Prostate gland (tissue), 2 donors: Measurements from ENCODE around the gene ANKRD55. TPM values are rescaled to one million over a fixed set of nuclear protein-coding genes. Genes with fewer than 3 reads are reported as not detected.
"Not testable (repeated sequence)": the region's sequence is repeated elsewhere in the genome, so short reads cannot be mapped to it uniquely, and the experiment has no call there.

Experiments used
- DNase-seq: peaks from one replicate; pipeline ENCODE4 v3.0.0-alpha.2; 2019; ENCODE audit warnings: low spot score
- H3K27ac ChIP-seq, 2 donors: fragments of 200-600 bp; sonication (generic); 2 replicates each; pipeline ENCODE4 v1.5.1; 2017 to 2019
- H3K27me3 ChIP-seq: fragments of 200-600 bp; sonication (generic); replicated peaks from 2 replicates; pipeline ENCODE4 v1.5.1; 2019; ENCODE audit not compliant: insufficient read depth
- H3K36me3 ChIP-seq, 2 donors: fragments of 200-600 bp; sonication (generic); 1 replicate in 1 of 2; 2 replicates in 1 of 2; pipeline versions ENCODE4 v1.5.1 to v1.8.1; 2017 to 2019
- H3K4me1 ChIP-seq: fragments of 200-600 bp; sonication (generic); replicated peaks from 2 replicates; pipeline ENCODE4 v1.5.1; 2019
- H3K4me3 ChIP-seq, 2 donors: fragments of 200-600 bp; sonication (generic); 2 replicates each; pipeline ENCODE4 v1.5.1; 2017 to 2019
- H3K9me3 ChIP-seq: fragments of 200-600 bp; sonication (generic); 2 replicates; pipeline ENCODE4 v1.5.1; 2017
- POLR2A ChIP-seq: fragments of 450-650 bp; IDR thresholded peaks from one replicate; pipeline ENCODE4 v1.6.1; 2016; ENCODE audit warnings: antibody characterized with exemption, mild to moderate bottlenecking
- POLR2AphosphoS5 ChIP-seq: sonication (generic); formaldehyde crosslinking; IDR thresholded peaks from one replicate; pipeline ENCODE4 v1.6.1; 2017; ENCODE audit warnings: antibody characterized with exemption
- WGBS: methylation state at CpG from one replicate; pipeline ENCODE4 v1.1.5; 2018; 5-methylcytosine and 5-hydroxymethylcytosine counted together
- intact Hi-C: fragments of 100-400 bp; cut with DNase I; formaldehyde crosslinking; loops from one replicate; pipeline ENCODE4 v1.14.2; 2022
- total RNA-seq, 2 donors: library from RNA; depleted of rRNA; stranded (reverse); fragments of >200 nt; gene quantifications; one replicate each; pipeline ENCODE4 v1.1.0, GENCODE V29; 2016
- TF ChIP-seq, protein P1 (sequence below), 4 experiments: fragments of 200-600 bp in 2 of 4; fragments of 450-650 bp in 2 of 4; sonication (generic) in 2 of 4; IDR thresholded peaks; 1 replicate in 3 of 4; 2 replicates in 1 of 4; pipeline ENCODE4 v1.5.1; 2016 to 2019; ENCODE audit warnings: antibody characterized with exemption in 4 of 4, mild to moderate bottlenecking in 2 of 4, moderate library complexity in 2 of 4

Gene ANKRD55
- total RNA-seq, 2 donors from 2014 or later, result 1.1 TPM; not detected in 1

DNA sequence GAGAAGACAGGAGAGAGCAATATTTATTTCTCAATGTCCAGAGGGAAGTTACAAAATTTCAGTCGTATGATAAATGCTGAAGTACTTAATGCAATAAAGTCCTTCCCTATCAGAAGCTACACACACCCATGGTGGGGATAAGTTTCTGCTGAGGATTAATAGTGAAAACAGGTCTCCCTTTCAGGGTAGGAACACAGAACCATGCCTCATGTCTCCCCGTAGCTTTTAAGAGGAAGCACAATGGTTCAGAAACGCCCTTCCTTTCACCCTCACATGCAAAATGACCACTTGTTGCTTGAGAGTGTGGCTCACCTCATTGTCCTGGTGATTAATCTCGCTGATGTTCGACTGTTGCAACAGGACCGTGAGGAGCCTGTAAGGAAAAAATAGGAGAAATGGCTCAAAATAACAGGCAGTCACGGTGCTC lies 73.6 kb downstream of the ANKRD55 start:
- intact Hi-C loops, result no loop called here
- Histone ChIP-seq H3K9me3 (no peaks in the 10 kb centered on the region), H3K27ac (no peak overlapping the region), H3K4me1 (no peaks in the 10 kb centered on the region), H3K4me3 (no peak overlapping the region), H3K36me3 (no peaks in the 10 kb centered on the region), H3K27me3 (no peaks in the 10 kb centered on the region)
- TF ChIP-seq POLR2AphosphoS5 (no peak), POLR2A (no peak)
- TF ChIP-seq, protein P1, sequence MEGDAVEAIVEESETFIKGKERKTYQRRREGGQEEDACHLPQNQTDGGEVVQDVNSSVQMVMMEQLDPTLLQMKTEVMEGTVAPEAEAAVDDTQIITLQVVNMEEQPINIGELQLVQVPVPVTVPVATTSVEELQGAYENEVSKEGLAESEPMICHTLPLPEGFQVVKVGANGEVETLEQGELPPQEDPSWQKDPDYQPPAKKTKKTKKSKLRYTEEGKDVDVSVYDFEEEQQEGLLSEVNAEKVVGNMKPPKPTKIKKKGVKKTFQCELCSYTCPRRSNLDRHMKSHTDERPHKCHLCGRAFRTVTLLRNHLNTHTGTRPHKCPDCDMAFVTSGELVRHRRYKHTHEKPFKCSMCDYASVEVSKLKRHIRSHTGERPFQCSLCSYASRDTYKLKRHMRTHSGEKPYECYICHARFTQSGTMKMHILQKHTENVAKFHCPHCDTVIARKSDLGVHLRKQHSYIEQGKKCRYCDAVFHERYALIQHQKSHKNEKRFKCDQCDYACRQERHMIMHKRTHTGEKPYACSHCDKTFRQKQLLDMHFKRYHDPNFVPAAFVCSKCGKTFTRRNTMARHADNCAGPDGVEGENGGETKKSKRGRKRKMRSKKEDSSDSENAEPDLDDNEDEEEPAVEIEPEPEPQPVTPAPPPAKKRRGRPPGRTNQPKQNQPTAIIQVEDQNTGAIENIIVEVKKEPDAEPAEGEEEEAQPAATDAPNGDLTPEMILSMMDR (IDR thresholded peaks at IDR 0.05), result no peak
- DNase-seq, result no peak
- WGBS, result 83% methylated on average over 7 of the region's 7 CpGs

DNA sequence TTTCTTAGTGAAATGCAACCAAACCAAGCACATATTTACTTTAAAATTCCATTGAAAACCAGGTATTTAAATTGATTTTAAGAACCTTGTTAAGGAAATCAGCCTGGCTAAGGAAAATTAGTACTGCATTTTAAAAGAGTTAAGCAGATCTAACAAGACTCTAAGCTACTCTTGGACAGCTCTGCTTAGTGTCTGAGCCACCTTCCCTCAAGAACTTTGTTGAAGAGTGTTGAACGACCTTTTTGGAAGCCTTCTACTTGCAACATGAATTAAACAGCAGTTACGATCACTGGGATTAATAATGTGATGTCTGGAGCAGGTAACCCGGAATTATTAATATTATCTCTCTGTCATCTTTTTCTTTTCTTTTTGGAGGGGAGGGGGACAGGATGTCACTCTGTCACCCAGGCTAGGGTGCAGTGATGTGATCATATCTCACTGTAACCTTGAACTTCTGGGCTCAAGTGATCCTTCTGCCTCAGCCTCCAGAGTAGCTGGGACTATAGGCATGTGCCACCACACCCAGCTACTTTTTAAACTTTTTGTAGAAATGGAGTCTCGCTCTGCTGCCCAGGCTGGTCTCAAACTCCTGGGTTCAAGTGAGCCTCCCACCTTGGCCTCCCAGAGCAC lies 74.7 kb downstream of the ANKRD55 start:
- Histone ChIP-seq H3K36me3 (no peaks in the 10 kb centered on the region), H3K9me3 (no peaks in the 10 kb centered on the region), H3K27me3 (no peaks in the 10 kb centered on the region), H3K4me3 (no peak overlapping the region), H3K4me1 (no peaks in the 10 kb centered on the region), H3K27ac (no peak overlapping the region)
- no peak for DNase-seq
- no peak for TF ChIP-seq POLR2A
- no peak for TF ChIP-seq POLR2AphosphoS5
- intact Hi-C loops, result no loop called here
- WGBS, result 93% methylated on average over 4 of the region's 4 CpGs

- H3K9me3 ChIP-seq, intact Hi-C loops, DNase-seq, H3K27ac ChIP-seq, H3K4me1 ChIP-seq, H3K27me3 ChIP-seq, H3K4me3 ChIP-seq, H3K36me3 ChIP-seq: not testable (repeated sequence)
- 92% methylated on average over 5 of the region's 5 CpGs for WGBS
Observed at GRCh38 chr5:56157191-56157621, 75.9 kb downstream of the ANKRD55 start.

DNA sequence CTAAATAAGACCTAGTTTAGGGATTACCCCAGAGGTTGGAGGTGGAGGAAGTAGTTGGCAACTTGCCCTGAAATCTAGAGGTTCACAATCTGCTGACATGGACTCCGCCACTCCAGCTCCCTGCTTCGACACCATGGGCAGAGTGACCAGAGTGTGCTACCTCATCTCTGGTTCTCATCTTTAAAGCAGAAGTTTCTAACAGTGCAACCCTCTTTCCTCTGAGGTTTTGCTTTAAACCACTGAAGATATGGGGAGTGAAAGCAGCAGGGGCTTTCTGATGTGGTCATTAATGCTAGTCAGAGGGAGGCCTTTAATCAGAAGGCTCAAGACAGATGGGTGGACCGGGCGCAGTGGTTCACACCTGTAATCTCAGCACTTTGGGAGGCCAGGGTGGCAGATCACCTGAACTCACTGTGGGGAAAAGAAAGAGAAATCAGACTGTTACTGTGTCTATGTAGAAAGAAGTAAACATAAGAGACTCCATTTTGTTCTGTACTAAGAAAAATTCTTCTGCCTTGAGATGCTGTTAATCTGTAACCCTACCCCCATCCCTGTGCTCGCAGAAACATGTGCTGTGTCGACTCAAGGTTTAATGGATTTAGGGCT lies 76.4 kb downstream of the ANKRD55 start:
- H3K27me3 ChIP-seq, H3K4me1 ChIP-seq, H3K9me3 ChIP-seq, DNase-seq, H3K27ac ChIP-seq, H3K36me3 ChIP-seq, intact Hi-C loops, H3K4me3 ChIP-seq: not testable (repeated sequence)
- 69% methylated on average over 6 of the region's 6 CpGs for WGBS

DNA sequence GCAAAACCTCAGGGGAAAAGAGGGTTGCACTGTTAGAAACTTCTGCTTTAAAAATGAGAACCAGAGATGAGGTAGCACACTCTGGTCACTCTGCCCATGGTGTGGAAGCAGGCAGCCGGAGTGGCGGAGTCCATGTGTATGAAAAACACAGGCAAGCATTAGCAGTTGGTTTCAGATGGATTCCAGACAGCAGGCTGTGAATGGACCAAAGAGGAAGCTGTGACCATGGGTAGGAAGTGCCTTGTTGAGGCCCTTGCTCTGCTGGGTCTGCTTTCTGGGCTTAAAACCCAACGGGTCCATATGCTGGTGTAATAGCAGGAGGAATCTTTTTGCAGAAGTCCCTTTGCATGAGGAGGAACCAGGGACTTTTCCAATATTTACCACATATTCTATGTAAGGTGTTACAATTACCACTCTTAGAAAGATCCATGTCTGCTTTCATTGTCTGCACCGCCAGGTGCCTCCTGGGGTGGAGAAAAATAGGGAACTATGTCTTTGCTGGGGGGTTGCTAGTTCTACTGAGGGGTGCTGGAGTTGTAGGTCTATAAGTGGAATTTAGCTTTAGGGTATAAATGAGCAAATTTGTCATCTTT lies 77.0 kb downstream of the ANKRD55 start:
- no peak overlapping the region for H3K27ac ChIP-seq
- H3K36me3 ChIP-seq, result no peaks in the 10 kb centered on the region
- no peak for DNase-seq
- no peaks in the 10 kb centered on the region for H3K9me3 ChIP-seq
- H3K27me3 ChIP-seq, result no peaks in the 10 kb centered on the region
- TF ChIP-seq, protein P1 (IDR thresholded peaks at IDR 0.05), result no peak
- no peak for TF ChIP-seq POLR2AphosphoS5
- TF ChIP-seq POLR2A, result no peak
- 88% methylated on average over 4 of the region's 4 CpGs for WGBS
- no peak overlapping the region for H3K4me3 ChIP-seq
- H3K4me1 ChIP-seq, result no peaks in the 10 kb centered on the region
- intact Hi-C loops, result no loop called here

- TF ChIP-seq, protein P1 (IDR thresholded peaks at IDR 0.05), result no peak
- TF ChIP-seq POLR2AphosphoS5, result no peak
- no peak for TF ChIP-seq POLR2A
- no peak for DNase-seq
- WGBS, result 67% methylated on average over 9 of the region's 9 CpGs
- intact Hi-C loops, result no loop called here
- Histone ChIP-seq H3K36me3 (no peaks in the 10 kb centered on the region), H3K27me3 (no peaks in the 10 kb centered on the region), H3K27ac (no peak overlapping the region), H3K9me3 (no peaks in the 10 kb centered on the region), H3K4me3 (no peak overlapping the region), H3K4me1 (no peaks in the 10 kb centered on the region)
Observed at GRCh38 chr5:56154732-56155484, 78.2 kb downstream of the ANKRD55 start.
